HG03520 (cell line): ENCODE results near the gene PDXDC1.
A peak's percentile ranks its signal among the peaks of the same experiment; 100 is the strongest.
"Not testable (repeated sequence)": the region's sequence is repeated elsewhere in the genome, so short reads cannot be mapped to it uniquely, and the experiment has no call there.

Experiments used
- ATAC-seq: cut with Tn5 transposase; IDR thresholded peaks from one replicate; pipeline ENCODE4 v1.9.1; 2021; ENCODE audit warnings: mild to moderate bottlenecking, moderate library complexity; ENCODE audit not compliant: unreplicated experiment

PDXDC1 gene

DNA sequence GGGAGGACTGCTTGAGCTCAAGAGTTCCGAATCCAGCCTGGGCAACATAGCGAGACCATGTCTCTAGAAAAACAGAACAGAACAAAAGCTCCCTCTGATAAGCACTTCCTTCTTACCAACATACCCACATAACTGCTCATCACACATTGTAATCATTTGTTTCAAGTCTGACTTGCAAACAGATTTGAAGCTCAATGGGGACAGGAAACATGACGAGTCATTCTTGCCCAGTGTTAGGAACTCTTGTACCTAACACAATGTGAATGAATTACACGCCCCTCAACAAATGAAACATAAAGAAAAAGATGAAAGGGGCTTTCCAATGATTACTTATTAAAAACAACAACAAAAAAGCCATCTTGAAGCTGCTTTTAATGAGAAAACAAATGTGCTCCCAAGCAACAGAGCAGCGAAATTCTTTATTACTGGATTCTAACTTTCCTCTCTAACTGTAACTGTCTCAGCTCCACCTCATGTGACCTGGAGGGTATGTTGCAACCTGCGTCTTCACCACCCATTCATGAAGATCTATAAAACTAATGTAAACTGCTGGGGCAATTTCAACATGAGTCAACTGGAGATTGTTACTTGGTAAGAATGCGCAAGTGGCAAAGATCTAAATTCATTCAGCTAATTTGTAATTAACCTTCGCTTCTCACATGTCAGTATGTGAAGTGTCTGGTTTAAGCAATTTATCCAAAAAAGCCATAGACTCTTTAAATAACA is 87.4 kb downstream of the PDXDC1 start:
- ATAC-seq, result not testable (repeated sequence)

DNA sequence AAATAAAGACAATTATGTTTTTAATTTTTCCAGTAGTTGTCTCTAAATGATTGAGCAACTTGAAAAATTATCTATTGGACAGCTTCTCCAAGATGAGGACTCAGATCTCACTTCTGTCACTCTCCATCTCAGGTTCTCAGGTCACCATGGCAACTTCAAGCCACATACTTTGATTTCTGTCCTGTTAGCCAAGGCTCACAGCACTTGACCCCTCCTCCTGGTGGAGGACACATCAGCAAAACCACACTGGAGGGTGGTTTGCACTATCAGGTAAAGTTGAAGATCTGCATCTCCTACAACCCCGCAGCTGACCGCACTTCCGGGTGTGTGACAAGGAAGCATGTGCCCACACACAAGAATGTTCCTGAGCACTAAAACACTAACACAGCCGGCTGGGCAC is 91.1 kb downstream of the PDXDC1 start:
- not testable (repeated sequence) for ATAC-seq

DNA sequence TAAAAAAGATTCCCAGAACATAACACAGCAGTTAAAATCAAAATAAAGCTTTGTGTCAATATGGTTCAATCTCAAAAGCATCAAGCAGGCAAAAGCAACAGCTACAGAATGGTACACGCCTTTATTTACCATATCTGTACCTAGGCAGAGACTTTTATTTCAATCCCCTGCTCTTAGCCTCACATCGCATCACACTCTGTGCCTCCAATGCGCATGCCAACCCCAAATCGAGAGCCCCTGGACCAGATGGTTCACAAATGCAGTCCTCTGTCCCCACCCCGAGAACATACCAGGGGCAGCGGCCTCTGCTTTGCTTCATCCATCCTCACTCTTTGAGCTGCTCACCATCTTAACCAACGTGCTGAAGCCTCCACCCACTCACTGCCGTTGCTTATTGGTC is 91.9 kb downstream of the PDXDC1 start:
- not testable (repeated sequence) for ATAC-seq

DNA sequence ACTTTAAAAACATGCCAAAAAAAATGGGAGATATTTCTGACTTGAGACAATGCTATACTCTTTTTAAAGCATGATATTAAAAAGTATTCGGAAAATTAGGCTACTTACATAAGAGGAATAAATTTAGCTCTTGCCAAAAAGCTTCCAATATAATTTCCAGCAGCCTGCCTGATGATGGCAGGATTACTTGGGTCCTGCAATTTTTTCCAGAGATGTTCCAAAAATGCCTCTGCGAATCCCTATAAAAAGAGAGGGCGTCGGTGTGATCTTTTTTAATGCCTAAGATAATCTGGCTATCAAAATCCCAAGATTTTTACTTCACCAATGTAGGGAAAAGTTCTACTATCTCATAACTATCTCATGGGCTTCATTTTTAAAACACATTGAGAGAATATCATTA is 96.2 kb downstream of the PDXDC1 start:
- not testable (repeated sequence) for ATAC-seq

DNA sequence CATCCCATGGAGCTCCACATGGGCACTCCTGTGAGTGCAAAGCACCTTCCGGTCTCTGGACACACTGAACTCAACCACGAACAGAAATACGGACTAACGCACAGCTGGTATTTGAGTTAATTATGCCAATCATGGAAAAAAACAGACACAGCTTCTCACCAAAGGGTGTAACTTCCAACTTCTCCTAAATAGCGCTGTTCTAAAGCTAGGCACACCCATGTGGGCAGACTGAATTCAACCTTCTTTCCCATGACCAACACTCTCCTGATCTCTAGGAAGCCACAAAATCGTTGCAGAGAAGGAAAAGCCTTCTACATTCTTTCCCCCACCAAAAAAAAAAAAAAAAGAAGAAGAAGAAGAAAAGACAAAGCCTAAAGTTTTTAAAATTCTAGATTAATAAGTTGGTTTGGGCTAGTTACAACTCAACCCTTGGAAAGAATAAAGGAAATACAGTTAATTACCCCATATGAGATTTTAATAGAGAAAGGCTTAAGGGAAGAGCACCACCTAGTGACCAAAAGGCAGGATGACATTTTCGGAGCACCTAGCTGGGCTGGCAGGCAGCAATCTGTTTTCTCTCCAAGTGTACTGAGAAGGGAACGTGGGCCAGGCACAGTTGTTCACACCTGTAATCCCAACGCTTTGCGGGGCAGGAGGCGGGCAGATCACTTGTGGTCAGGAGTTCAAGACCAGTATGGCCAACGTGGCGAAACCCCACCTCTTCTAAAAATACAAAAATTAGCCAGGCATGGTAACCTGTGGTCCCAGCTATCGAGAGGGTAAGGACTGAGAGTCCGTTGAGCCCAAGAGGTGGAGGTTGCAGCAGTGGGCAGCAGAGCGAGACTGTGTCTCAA is 97.3 kb downstream of the PDXDC1 start:
- not testable (repeated sequence) for ATAC-seq

DNA sequence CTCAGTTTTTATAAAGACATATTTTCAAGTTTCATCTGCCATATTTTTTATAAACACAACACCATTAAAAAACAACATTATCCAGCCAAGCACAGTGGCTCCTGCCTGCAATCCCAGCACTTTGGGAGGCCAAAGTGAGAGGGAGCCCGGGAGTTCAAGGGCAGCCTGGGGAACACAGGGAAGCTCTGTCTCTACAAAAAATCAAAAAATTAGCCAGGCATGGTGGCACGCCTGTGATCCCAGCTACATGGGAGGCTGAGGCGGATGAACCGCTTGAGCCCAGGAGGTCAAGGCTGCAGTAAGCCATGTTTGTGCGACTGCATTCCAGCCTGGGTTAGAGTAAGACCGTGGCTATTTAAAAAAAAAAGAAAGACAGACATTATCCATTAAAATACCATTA is 98.3 kb downstream of the PDXDC1 start:
- no peak for ATAC-seq

DNA sequence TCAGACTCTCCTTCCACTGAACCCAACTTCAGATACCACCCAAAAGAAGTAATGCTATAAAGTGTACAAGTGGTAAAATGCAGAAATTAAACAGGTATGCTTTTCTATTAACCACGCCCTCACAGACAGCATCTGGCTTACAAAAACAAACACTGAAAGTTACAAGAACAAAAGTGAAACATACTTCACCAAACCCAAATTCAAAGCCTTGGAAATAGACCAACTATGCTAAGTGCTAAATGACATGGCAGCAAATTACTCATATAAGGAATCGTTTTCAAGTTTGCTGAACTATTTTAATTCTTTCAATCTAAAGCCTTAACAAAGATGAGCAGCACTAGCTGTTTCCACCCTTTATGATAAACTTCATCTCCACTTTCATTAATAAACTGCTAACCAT is 101.3 kb downstream of the PDXDC1 start:
- not testable (repeated sequence) for ATAC-seq

DNA sequence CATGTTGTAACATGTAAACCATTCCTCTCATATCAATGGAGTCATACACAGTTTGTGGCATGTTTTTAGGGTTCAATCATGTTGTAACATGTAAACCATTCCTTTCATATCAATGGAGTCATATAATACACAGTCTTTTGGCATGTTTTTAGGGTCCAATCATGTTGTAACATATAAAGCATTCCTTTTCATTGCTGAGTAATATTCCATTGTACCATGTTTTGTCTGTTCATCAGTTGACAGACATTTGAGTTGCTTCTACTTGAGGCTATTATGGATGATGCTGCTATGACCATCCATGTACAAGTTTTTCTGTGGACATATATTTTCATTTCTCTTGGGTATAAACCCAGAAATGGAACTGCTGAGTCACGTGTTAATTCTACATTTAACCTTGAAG is 106.1 kb downstream of the PDXDC1 start:
- not testable (repeated sequence) for ATAC-seq

DNA sequence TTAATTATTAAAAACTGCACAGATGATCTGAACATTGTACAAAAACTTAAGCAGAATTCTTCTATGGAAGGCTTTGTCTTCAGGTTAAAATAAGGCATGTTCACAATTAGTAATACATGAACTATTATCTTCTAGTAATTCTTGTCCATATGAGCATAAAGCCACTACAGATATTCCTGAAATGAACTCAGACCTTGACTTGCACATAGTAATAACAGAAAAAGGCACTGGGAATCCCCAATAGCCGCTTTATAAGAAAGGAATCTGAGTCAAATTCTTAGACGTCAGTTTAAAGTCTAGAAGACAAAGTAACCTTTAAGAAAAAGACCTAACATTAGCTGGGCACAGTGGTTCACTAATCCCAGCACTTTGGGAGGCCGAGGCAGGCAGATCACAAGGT is 108.0 kb downstream of the PDXDC1 start:
- ATAC-seq, result not testable (repeated sequence)

DNA sequence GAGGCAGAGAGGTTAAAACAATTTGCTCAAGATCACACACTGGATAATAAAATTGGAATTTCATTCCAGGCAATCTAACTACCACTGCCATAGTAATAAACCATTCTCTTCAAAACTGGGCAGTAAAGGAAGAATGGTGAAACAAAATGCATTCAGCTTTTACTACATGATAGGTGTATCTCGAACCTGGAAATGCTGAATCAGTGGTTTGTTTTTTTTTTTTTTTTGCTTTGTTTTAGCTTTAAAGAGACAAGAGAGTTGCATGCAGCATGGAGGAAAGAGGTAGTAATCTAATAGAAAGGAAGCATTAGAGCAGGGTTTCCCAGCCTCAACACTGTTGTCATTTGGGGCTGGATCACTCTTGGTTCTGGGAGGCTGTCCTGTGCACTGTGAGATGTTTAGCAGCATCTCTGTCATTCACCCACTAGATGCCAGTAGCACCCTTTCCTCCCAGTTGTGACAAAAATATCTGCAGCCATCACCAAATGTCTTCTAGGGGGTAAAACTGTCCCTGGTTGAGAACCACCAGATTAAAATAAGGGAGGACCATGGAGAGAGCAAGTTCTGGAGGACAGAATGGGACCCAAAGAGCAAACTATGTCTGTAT is 115.9 kb downstream of the PDXDC1 start:
- not testable (repeated sequence) for ATAC-seq

DNA sequence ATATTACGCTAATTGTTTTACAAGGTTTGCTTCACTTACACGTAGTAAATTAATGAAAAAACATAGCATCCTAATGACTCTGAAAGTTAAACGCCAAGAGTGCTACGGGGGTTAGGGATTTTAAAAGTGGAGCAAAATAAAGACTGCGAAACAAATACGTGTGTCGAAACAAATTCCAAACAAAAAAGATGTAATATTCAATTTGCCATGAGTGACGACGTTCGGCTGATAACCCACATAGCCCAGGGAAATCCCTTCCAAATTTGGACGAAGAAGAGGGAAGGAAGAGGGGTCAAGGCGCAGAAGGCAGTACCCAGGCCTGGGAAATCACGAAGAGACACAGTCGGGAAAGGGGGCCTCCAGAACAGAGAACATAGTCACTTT is 118.7 kb downstream of the PDXDC1 start:
- not testable (repeated sequence) for ATAC-seq

DNA sequence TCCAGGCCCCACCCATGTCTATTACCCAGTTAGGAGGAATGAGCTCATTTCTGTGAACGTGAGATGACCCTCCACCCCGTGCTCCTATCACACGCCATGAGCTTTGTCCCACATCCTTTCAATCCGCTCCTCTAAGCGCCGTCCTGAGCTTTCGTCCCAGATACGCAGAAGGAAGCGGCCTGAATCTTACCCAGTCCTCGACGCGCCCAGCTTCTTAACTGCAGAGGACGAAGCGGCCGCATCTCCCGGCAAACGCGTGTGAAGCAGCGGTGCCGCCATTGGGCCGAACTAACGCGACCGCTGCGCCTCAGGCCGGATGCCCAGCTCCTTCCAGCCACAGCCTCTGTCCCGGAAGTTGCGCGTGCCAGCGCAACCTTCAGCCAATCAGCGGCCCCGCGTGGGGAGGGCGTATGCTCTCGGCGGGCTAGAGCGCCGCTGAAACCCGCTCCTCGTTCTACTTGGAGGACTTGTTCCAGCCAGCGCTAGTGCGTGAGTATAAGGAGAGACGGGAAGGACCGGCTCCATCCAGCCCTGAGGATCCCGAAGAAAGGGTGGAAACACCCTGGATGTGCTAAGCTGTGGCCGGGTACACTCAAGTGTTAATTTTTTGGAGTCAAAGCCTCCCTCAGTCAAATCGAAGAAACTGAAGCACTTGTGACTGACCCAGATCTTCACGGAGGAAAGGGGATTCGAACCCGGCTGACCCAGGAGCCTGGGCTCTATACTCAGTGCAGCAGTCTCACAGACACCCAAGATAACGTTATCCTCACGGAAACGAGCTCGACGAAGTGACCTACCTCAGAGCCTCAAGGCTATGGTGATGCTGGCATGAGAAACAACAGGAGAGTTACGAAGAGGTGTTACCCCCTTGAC is 119.4 kb downstream of the PDXDC1 start, which contains the start of gene RRN3:
TSS of gene RRN3 (minus strand) at position 318 of the 873 bp plus-strand sequence. CDS start at position 279, 39 bp downstream.
- peak; percentile 97 for ATAC-seq

DNA sequence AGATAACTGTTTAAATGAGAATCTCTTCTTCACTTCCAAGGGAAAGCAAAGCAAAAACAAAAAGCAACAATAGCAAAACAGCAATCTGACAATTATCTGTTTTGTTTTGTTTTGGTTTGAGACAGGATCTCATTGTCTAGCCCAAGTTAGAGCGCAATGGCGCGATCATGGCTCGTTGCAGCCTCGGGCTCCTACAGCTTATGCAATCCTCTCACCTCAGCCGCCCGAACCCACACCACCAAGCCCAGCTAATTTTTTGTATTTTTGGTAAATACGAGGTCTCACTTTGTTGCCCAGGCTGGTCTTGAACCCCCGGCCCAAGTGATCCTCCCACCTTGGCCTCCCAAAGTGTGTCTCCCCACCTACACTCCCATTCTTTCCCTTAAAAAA is 121.8 kb downstream of the PDXDC1 start:
- ATAC-seq, result not testable (repeated sequence)

DNA sequence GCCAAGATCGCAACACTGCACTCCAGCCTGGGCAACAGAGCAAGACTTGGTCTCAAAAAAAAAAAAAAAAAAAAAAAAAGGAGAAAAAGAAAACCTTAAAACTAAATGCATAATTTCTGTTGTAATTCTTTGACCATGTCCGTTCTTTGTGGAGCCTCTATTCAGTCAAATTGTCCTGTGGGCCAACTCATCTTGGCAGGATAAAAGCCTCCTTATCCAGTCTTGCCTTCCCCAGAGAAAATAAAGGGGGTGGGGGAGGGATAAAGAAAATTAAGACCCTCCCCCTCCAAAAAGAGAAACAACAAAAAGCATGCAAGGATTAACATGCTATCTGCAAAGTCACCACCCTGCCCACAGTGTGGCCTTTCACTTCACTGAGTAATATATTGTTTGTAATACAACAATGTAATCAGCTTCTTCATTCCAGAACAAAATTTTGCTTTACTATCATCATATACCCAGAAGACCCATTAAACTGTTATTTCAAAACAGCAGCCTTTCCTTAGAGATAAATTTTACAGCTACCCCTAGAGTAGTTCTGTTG is 124.6 kb downstream of the PDXDC1 start:
- ATAC-seq, result not testable (repeated sequence)

DNA sequence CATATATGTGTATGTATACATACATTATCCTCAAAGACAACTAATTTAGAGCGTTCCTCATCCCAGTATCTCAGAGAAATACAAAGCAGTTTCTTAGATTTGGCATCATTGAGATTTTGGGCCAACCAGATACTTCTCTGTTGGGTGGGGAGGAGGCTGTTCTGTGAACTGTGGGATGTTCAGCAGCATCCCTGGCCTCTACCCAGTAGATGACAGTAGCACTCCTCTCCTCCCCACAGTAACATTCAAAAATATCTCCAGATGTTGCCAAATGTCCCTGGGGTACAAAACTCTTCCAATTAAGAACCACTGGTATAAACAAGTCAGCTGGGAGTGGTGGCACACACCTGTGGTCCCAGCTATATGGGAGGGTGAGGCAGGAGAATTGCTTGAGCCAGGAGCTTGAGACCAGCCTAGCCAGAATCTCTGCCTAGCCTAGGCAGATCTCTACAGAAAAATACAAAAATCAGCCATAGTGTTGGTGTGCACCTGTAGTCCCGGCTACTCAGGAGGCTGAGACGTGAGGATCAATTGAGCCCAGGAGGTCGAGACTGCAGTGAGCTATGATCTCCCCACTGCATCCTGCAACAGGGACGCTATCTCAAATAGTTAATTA is 125.7 kb downstream of the PDXDC1 start:
- not testable (repeated sequence) for ATAC-seq

DNA sequence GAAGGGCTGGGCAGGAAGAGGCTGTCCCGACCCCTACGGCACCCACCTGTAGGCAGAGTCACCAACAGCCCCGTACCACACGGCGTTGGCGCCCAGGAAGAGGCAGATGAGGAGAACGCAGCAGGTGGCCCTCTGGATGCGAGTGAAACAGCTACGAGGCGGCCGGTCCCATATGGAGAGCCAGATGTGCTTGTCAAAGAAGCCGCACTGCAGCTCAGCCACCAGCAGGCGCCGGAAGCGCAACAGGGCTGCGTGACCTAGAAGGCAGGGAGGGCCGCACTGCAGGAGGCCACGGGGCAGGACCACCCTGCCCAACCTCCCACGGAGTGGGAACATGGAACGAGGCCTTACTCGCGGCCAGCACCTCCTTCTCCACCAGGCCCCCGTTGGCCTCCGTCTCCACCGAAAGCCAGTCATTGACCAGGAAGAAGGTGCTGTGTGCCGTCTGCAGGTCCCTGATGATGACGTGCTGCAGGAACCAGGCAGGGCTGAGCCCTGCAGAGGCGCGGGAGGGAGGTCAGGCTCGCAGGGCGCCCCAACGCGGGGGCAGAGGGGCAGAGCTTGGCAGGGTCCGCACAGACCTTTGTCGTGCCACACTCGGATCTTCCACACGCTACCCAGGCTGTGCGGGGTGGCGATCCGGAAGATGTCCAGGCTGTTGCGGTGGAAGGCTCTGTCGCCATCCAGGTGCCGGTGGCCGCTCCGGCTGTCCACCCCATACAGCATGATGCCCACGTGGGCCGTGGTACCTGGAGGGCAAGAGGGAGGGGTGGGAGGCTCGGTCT is 153.0 kb downstream of the PDXDC1 start:
- not testable (repeated sequence) for ATAC-seq

DNA sequence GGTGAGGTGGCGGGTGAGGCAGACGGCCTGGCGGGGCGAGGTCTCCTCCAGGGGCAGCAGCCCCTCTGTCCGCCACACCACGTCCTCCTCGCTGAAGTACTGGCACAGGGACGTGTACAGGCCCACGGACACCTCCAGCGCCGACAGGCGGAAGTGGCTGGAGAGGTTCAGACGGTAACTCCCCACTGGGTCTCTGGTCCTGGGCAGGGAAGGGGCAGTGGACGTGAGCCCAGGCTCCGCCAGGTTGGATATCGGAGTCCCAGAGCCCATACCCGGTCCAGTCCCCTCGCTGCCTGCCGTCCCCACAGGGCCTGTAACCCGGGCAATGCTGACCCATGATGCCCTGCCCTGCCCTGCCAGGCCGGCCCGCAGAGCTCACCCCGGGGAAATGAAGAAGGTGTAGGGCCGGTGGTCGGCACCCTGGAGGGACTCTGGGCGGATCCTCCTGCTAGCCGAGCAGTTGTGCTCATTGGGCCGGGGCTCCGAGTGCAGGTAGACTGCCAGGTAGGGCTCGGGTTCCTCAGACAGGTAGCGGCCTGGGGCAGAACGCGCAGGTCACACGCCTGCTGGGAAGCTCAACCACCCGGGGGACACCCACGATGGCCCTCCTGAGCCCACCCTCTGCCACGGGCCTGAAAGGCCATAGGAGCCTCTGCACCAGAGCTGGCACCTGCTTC is 155.6 kb downstream of the PDXDC1 start:
- ATAC-seq, result not testable (repeated sequence)

DNA sequence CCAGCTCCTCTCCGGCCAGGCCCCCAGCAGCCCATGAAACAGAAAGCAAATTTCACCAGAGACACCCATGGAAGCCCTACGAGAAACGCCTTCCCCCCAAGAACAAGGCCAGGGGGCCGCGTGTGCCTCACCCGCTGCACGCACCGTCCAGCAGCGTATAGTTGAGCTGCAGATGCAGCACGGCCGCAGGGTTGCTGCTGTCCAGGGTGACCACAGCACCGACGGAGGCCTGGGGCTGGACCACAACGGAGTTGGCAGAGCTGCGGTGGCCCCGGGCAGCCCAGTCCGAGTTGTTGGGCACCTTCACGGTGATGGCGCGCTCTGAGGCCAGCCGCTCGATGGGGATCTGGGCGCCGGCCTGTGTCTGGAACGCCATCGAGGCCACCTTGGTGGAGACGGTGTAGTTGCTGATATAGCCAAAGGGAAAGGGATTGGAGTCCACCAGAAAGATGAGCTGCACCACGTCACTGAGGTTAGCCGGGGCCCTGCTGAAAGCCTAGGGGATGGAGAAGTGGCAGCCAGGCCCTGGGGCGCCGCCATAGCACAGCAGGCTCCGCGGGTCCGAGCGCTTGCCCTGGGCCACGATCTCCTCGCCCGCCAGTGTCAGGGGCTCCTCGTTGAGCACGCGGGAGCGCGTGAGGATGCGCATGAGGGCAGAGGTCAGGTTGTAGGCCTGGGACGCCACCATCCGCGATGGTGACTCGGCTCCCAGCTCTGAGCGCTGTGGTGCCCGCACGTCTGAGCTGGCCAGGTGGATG is 156.3 kb downstream of the PDXDC1 start:
- not testable (repeated sequence) for ATAC-seq
